PC-3 (cell line): Measurements from ENCODE around the gene TBX1.

Experiments used
- CTCF ChIP-seq: fragments of 300-600 bp; sonication (generic); conservative IDR thresholded peaks from 2 replicates; pipeline ENCODE4 v1.5.1; 2017; ENCODE audit warnings: antibody characterized with exemption, low read depth, mild to moderate bottlenecking, low read length
- EZH2 ChIP-seq: fragments of 300-600 bp; sonication (generic); IDR thresholded peaks from one replicate; pipeline ENCODE4 v1.6.1; 2017; ENCODE audit warnings: antibody characterized with exemption, mild to moderate bottlenecking, low read length; ENCODE audit not compliant: unreplicated experiment
- EZH2phosphoT487 ChIP-seq: fragments of 300-600 bp; sonication (generic); IDR thresholded peaks from 2 replicates; pipeline ENCODE4 v1.6.1; 2018; ENCODE audit warnings: mild to moderate bottlenecking, antibody characterized with exemption, low read length, borderline replicate concordance

GRCh38 chr22:19716829-19717105 is 43.8 kb upstream of the TBX1 start:
- TF ChIP-seq CTCF (no peak), EZH2phosphoT487 (no peak), EZH2 (no peak)
